GM19023 (cell line): ENCODE data around the gene TENT4B.

Source experiments
- ATAC-seq: cut with Tn5 transposase; IDR thresholded peaks from one replicate; pipeline ENCODE4 v1.9.1; 2021; ENCODE audit warnings: mild to moderate bottlenecking, moderate library complexity; ENCODE audit not compliant: unreplicated experiment

TENT4B gene

GRCh38 chr16:50268352-50268751 is 115.2 kb downstream of the TENT4B start:
- no peak for ATAC-seq

- no peak for ATAC-seq
These were observed 116.1 kb downstream of the TENT4B start for GRCh38 chr16:50269061-50269705.

- no peak for ATAC-seq
These were observed 116.8 kb downstream of the TENT4B start for GRCh38 chr16:50269769-50270509.

- no peak for ATAC-seq
These were observed 117.5 kb downstream of the TENT4B start for GRCh38 chr16:50270510-50271147.

- no peak for ATAC-seq
These were observed 118.3 kb downstream of the TENT4B start for GRCh38 chr16:50271148-50272041.

GRCh38 chr16:50272111-50272571 is 119.0 kb downstream of the TENT4B start:
- no peak for ATAC-seq

- no peak for ATAC-seq
These were observed 119.7 kb downstream of the TENT4B start for GRCh38 chr16:50272687-50273381.

- ATAC-seq: no peak
These were observed 120.2 kb downstream of the TENT4B start for GRCh38 chr16:50273382-50273690.

GRCh38 chr16:50273888-50274325 is 120.8 kb downstream of the TENT4B start:
- ATAC-seq: peak; percentile 65

- peak; percentile 43 for ATAC-seq
These were observed 121.4 kb downstream of the TENT4B start for GRCh38 chr16:50274326-50275097.

- no peak for ATAC-seq
These were observed 122.0 kb downstream of the TENT4B start for GRCh38 chr16:50275098-50275415.

GRCh38 chr16:50275428-50276325 is 122.6 kb downstream of the TENT4B start:
- no peak for ATAC-seq

- ATAC-seq: no peak
These were observed 123.2 kb downstream of the TENT4B start for GRCh38 chr16:50276326-50276640.

GRCh38 chr16:50276801-50277555 is 123.9 kb downstream of the TENT4B start:
- ATAC-seq: no peak

- ATAC-seq: no peak
These were observed 125.1 kb downstream of the TENT4B start for GRCh38 chr16:50278251-50278650.

GRCh38 chr16:50279504-50279865 is 126.4 kb downstream of the TENT4B start:
- no peak for ATAC-seq

- no peak for ATAC-seq
These were observed 127.8 kb downstream of the TENT4B start for GRCh38 chr16:50280932-50281331.
